Thymus (tissue), 2 donors: ENCODE results near the gene AHCYL1. TPM values are rescaled to one million over a fixed set of nuclear protein-coding genes. Genes with fewer than 3 reads are reported as not detected.

ENCODE experiments used
- polyA plus RNA-seq: library from polyadenylated mRNA; stranded (reverse); fragments of 200-250 nt; gene quantifications from one replicate; pipeline ENCODE4 v1.2.3, GENCODE V29; 2013
- total RNA-seq: library from RNA; stranded (reverse); fragments of 120-200 nt; gene quantifications from one replicate; pipeline ENCODE4 v1.2.4, GENCODE V29; 2013
- donor health status: healthy.

The AHCYL1 gene
- total and polyA plus RNA-seq, 2 donors: 19.3 to 33.7 TPM

Other genes starting within 250 kb of the AHCYL1 start
- 14.8 TPM for gene GSTM3, start 243.7 kb upstream of the AHCYL1 start, total RNA-seq
- gene GSTM3, start 243.7 kb upstream of the AHCYL1 start, polyA plus RNA-seq: 35.5 TPM
- not detected for gene EPS8L3, start 220.8 kb upstream of the AHCYL1 start, total RNA-seq
- gene EPS8L3, start 220.8 kb upstream of the AHCYL1 start, polyA plus RNA-seq: 0.02 TPM
- 5.6 TPM for gene CSF1, start 73.9 kb upstream of the AHCYL1 start, total RNA-seq
- 11.1 TPM for gene CSF1, start 73.9 kb upstream of the AHCYL1 start, polyA plus RNA-seq
- 21.6 TPM for gene STRIP1, start 49.9 kb downstream of the AHCYL1 start, total RNA-seq
- gene STRIP1, start 49.9 kb downstream of the AHCYL1 start, polyA plus RNA-seq: 20.8 TPM
- gene ALX3, start 85.9 kb downstream of the AHCYL1 start, total RNA-seq: 0.14 TPM
- gene ALX3, start 85.9 kb downstream of the AHCYL1 start, polyA plus RNA-seq: 0.16 TPM
- not detected for gene UBL4B, start 127.7 kb downstream of the AHCYL1 start, total RNA-seq
- 0.11 TPM for gene UBL4B, start 127.7 kb downstream of the AHCYL1 start, polyA plus RNA-seq
- under 0.01 TPM for gene SLC6A17, start 165.7 kb downstream of the AHCYL1 start, total RNA-seq
- gene SLC6A17, start 165.7 kb downstream of the AHCYL1 start, polyA plus RNA-seq: 0.30 TPM
- gene KCNC4, start 225.5 kb downstream of the AHCYL1 start, total RNA-seq: 3.0 TPM
- 4.0 TPM for gene KCNC4, start 225.5 kb downstream of the AHCYL1 start, polyA plus RNA-seq